GM12891 (cell line): ENCODE data around the gene BABAM2.

Experiments used
- POLR2A ChIP-seq: IDR thresholded peaks from 2 replicates; pipeline ENCODE4 v1.6.1; 2011; ENCODE audit warnings: low read depth, low read length, control low read depth
- POLR2AphosphoS5 ChIP-seq: IDR thresholded peaks from 2 replicates; pipeline ENCODE4 v1.6.1; 2011; ENCODE audit warnings: low read depth, low read length, control low read depth
- POU2F2 ChIP-seq: IDR thresholded peaks from 2 replicates; pipeline ENCODE4 v1.6.1; 2011; ENCODE audit warnings: low read depth, mild to moderate bottlenecking, control low read depth, low read length, moderate library complexity

GRCh38 chr2:28063492-28063962 is 173.0 kb downstream of the BABAM2 start:
- no peak for TF ChIP-seq POU2F2
- TF ChIP-seq POLR2A: no peak
- TF ChIP-seq POLR2AphosphoS5: no peak
